Subcutaneous abdominal adipose tissue (tissue), 5 donors: ENCODE measurements around the gene RBP7.

Experiments
- H3K27ac ChIP-seq: one replicate; pipeline ENCODE4 v1.7.0; 2013; ENCODE audit warnings: low read depth, mild to moderate bottlenecking, inconsistent platforms, low read length, moderate library complexity
- H3K27me3 ChIP-seq, 5 donors: one replicate each; pipeline ENCODE4 v1.7.0; 2013; ENCODE audit warnings: low read length in 5 of 5, inconsistent platforms in 1 of 5; ENCODE audit not compliant: control insufficient read depth in 5 of 5, insufficient read depth in 4 of 5
- H3K36me3 ChIP-seq, 5 donors: one replicate each; pipeline ENCODE4 v1.7.0; 2013; ENCODE audit warnings: low read length in 5 of 5; ENCODE audit not compliant: control insufficient read depth in 5 of 5, insufficient read depth in 5 of 5
- H3K4me1 ChIP-seq, 5 donors: one replicate each; pipeline ENCODE4 v1.7.0; 2013; ENCODE audit warnings: low read length in 5 of 5, mild to moderate bottlenecking in 3 of 5, moderate library complexity in 1 of 5; ENCODE audit not compliant: control insufficient read depth in 5 of 5, insufficient read depth in 5 of 5
- H3K4me3 ChIP-seq, 5 donors: one replicate each; pipeline ENCODE4 v1.7.0; 2013; ENCODE audit warnings: low read length in 5 of 5, low read depth in 1 of 5
- H3K9ac ChIP-seq, 5 donors: one replicate each; pipeline ENCODE4 v1.7.0; 2013; ENCODE audit warnings: low read length in 5 of 5, mild to moderate bottlenecking in 4 of 5, moderate library complexity in 3 of 5
- H3K9me3 ChIP-seq, 5 donors: one replicate each; pipeline ENCODE4 v1.7.0; 2013; ENCODE audit warnings: low read length in 5 of 5; ENCODE audit not compliant: control insufficient read depth in 5 of 5
- donor health status: healthy.
- donor health status: healthy.
- donor health status: healthy.
- donor health status: healthy.
- donor health status: healthy.

Gene RBP7

DNA sequence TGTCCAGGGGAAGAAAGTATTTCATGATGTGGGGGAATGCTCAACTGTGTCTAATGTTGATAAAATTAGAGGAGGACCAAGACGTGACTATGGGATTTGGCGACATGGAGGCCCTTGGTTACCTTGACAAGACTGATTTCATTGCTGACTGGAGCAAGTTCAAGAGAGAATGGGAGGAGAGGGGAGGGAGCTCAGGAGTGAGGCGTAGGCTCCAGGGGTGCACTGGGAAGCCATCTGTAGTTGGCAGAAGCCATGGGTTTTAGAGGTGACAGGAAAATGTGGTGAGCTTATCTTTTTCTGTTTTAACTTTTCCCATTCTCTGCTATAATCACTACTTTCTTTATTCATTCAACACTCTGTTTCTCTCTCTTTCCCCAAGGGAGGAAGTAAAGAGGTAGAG lies 51.6 kb downstream of the RBP7 start:
- Histone ChIP-seq H3K4me3 (no peak overlapping the region), H3K9me3 (no peaks in the 10 kb centered on the region), H3K27ac (no peak overlapping the region), H3K27me3 (no peaks in the 10 kb centered on the region), H3K9ac (no peak overlapping the region), H3K4me1 (peaks cover 9 to 21% (median 17%) of the 10 kb centered on the region in 5 donors), H3K36me3 (peaks cover 0 to 22% (median 3%) of the 10 kb centered on the region in 5 donors)

- peaks cover 9 to 20% (median 18%) of the 10 kb centered on the region in 5 donors for H3K4me1 ChIP-seq
- H3K27me3 ChIP-seq: no peaks in the 10 kb centered on the region
- no peaks in the 10 kb centered on the region for H3K9me3 ChIP-seq
- no peak overlapping the region for H3K27ac ChIP-seq
- H3K4me3 ChIP-seq: no peak overlapping the region
- H3K36me3 ChIP-seq: peaks cover 0 to 18% (median 3%) of the 10 kb centered on the region in 5 donors
- no peak overlapping the region for H3K9ac ChIP-seq
Observed at GRCh38 chr1:10050611-10051010, 53.6 kb downstream of the RBP7 start.

- Histone ChIP-seq H3K27ac (no peak overlapping the region), H3K4me3 (no peak overlapping the region), H3K9ac (no peak overlapping the region), H3K36me3 (peaks cover 0 to 18% (median 3%) of the 10 kb centered on the region in 5 donors), H3K27me3 (no peaks in the 10 kb centered on the region), H3K9me3 (no peaks in the 10 kb centered on the region), H3K4me1 (peaks cover 3 to 18% (median 14%) of the 10 kb centered on the region in 5 donors)
Observed at GRCh38 chr1:10051656-10052055, 54.6 kb downstream of the RBP7 start.

DNA sequence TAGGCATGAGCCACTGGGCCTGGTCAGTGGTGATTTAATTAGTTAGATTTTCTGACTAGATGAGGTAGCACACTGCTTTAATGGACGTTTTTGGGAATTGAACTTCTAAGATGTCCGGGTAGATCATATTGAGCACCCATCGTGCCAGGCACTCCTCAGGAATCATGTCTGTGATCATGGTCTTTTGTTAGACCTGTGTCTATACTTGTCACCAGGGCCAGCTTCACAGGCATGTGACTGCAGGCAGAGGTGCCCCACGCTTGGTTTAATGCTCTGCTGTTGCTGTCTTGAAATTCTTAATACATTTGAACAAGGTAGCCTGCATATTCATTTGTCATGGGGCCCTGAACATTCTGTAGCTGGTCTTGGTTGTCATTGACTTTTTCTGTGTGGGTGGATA lies 55.3 kb downstream of the RBP7 start:
- Histone ChIP-seq H3K27me3 (no peaks in the 10 kb centered on the region), H3K4me1 (peaks cover 0 to 11% (median 8%) of the 10 kb centered on the region in 5 donors), H3K36me3 (peaks cover 0 to 18% (median 3%) of the 10 kb centered on the region in 5 donors), H3K9ac (no peak overlapping the region), H3K9me3 (no peaks in the 10 kb centered on the region), H3K27ac (no peak overlapping the region), H3K4me3 (no peak overlapping the region)

DNA sequence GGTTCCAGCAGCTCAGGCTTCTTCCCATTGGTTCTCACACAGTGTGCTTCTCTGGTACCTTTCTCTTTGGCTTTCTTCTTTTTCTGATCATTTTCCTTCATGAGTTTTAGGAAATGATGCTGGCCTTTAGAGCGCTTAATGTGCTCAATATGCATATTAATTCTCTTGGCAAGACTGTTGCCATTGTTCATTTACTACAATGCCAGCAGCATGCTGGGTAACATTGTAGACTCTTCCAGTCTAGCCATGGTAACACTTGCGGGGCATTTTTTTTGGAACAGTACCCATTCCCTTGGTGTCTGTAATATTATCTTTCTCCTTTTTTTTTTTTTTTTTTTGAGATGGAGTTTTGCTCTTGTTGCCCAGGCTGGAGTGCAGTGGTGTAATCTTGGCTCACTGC lies 57.4 kb downstream of the RBP7 start:
- Histone ChIP-seq H3K9ac (no peak overlapping the region), H3K9me3 (no peaks in the 10 kb centered on the region), H3K27ac (no peak overlapping the region), H3K27me3 (no peaks in the 10 kb centered on the region), H3K36me3 (peaks cover 0 to 18% (median 3%) of the 10 kb centered on the region in 5 donors), H3K4me1 (peaks cover 0 to 21% (median 15%) of the 10 kb centered on the region in 5 donors), H3K4me3 (no peak overlapping the region)

GRCh38 chr1:10056599-10056987 lies 59.6 kb downstream of the RBP7 start:
- H3K4me3 ChIP-seq: no peak overlapping the region
- H3K27me3 ChIP-seq: no peaks in the 10 kb centered on the region
- no peaks in the 10 kb centered on the region for H3K9me3 ChIP-seq
- no peak overlapping the region for H3K9ac ChIP-seq
- peaks cover 0 to 29% (median 21%) of the 10 kb centered on the region in 5 donors for H3K4me1 ChIP-seq
- H3K36me3 ChIP-seq: peaks cover 0 to 8% (median 0%) of the 10 kb centered on the region in 5 donors
- H3K27ac ChIP-seq: no peak overlapping the region

- peaks cover 0 to 7% (median 0%) of the 10 kb centered on the region in 5 donors for H3K36me3 ChIP-seq
- H3K4me1 ChIP-seq: peaks cover 0 to 29% (median 21%) of the 10 kb centered on the region in 5 donors
- H3K27me3 ChIP-seq: no peaks in the 10 kb centered on the region
- no peaks in the 10 kb centered on the region for H3K9me3 ChIP-seq
- no peak overlapping the region for H3K27ac ChIP-seq
- H3K4me3 ChIP-seq: no peak overlapping the region
- no peak overlapping the region for H3K9ac ChIP-seq
Observed at GRCh38 chr1:10057343-10057742, 60.3 kb downstream of the RBP7 start.

GRCh38 chr1:10057796-10058195 lies 60.8 kb downstream of the RBP7 start:
- Histone ChIP-seq H3K27ac (no peak overlapping the region), H3K36me3 (peaks cover 0 to 7% (median 0%) of the 10 kb centered on the region in 5 donors), H3K9ac (no peak overlapping the region), H3K9me3 (no peaks in the 10 kb centered on the region), H3K4me3 (no peak overlapping the region), H3K27me3 (no peaks in the 10 kb centered on the region), H3K4me1 (peaks cover 0 to 29% (median 21%) of the 10 kb centered on the region in 5 donors)

- H3K27me3 ChIP-seq: no peaks in the 10 kb centered on the region
- peaks cover 0 to 7% (median 0%) of the 10 kb centered on the region in 5 donors for H3K36me3 ChIP-seq
- H3K4me1 ChIP-seq: peaks cover 0 to 28% (median 21%) of the 10 kb centered on the region in 5 donors
- no peak overlapping the region for H3K27ac ChIP-seq
- H3K9me3 ChIP-seq: no peaks in the 10 kb centered on the region
- no peak overlapping the region for H3K4me3 ChIP-seq
- H3K9ac ChIP-seq: no peak overlapping the region
Observed at GRCh38 chr1:10059342-10059718, 62.3 kb downstream of the RBP7 start.

DNA sequence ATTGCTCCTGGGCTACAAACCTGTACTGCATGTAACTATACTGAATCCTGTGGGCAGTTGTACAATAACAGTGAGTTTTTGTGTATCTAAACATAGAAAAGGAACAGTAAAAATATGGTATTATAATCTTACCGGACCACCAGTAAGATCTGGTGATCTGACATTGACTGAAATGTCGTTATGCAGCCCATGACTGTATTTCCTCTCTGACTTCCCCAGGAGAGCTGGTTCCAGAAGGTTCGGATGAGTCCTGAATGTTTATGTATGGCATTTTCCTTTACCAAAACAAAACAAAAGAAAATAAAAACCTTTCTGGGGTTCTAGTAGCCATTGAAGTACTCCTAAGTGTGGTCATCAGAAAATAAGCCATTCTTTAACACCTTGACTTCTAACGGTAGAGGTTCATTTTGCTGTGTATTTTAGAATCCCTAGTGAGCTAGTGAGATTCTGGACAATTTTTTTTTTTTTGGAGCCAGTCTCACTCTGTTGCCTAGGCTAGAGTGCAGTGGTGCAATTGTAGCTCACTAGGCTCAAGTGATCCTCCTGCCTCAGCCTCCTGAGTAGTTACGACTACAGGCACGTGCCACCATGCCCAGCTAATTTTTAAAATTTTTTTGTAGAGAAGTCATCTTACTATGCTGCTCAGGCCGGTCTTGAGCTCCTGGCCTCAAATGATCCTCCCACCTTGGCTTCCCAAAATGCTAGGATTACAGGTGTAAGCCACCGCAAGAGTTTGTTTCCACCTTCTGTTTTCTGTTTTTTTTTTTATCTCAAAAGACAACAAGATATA lies 63.5 kb downstream of the RBP7 start:
- no peak overlapping the region for H3K27ac ChIP-seq
- no peak overlapping the region for H3K4me3 ChIP-seq
- peaks cover 2 to 33% (median 26%) of the 10 kb centered on the region in 5 donors for H3K4me1 ChIP-seq

More for the DNA sequence above, 63.5 kb downstream of the RBP7 start:
- Histone ChIP-seq H3K9me3 (no peaks in the 10 kb centered on the region), H3K36me3 (peaks cover 0 to 7% (median 0%) of the 10 kb centered on the region in 5 donors), H3K27me3 (no peaks in the 10 kb centered on the region), H3K9ac (no peak overlapping the region)
